ENCODE data around the gene MORF4L2.
A peak's percentile ranks its signal among the peaks of the same experiment; 100 is the strongest.

Gene MORF4L2

GRCh38 chrX:103631145-103631544 lies 55.4 kb downstream of the MORF4L2 start:
- no peak for DNase-seq

GRCh38 chrX:103630171-103630511 lies 56.4 kb downstream of the MORF4L2 start:
- no peak for DNase-seq

- DNase-seq, result peak in 1 of 2 experiments; percentile 36
Measured at GRCh38 chrX:103629318-103630170, 57.0 kb downstream of the MORF4L2 start.

- DNase-seq, result peak in 1 of 2 experiments; percentile 20
Measured at GRCh38 chrX:103628386-103629317, 57.8 kb downstream of the MORF4L2 start, which contains the start of gene TCEAL1. Gene TCEAL1, plus strand, starts transcription at chrX:103628975. Its CDS starts 942 bp downstream, at chrX:103629917.

- no peak for DNase-seq
Measured at GRCh38 chrX:103626855-103627254, 59.6 kb downstream of the MORF4L2 start.
